Body of pancreas (tissue), 4 donors: Measurements from ENCODE around the gene WDR27. TPM values are rescaled to one million over a fixed set of nuclear protein-coding genes. Genes with fewer than 3 reads are reported as not detected.
"Not testable (repeated sequence)": the region's sequence is repeated elsewhere in the genome, so short reads cannot be mapped to it uniquely, and the experiment has no call there.

ENCODE experiments used
- ATAC-seq: fragments of 150-250 bp; one replicate; pipeline ENCODE4 v1.9.1; 2016
- DNase-seq, 4 donors: peaks; one replicate each; pipeline ENCODE4 v3.0.0-alpha.2; 2019
- H3K27ac ChIP-seq, 4 donors: fragments of 200-600 bp; sonication (generic); 1 replicate in 3 of 4; 2 replicates in 1 of 4; pipeline versions ENCODE4 v1.5.1 to v1.6.1; 2016 to 2019; ENCODE audit warnings: mild to moderate bottlenecking in 1 of 4, mixed read lengths in 1 of 4, moderate library complexity in 1 of 4
- H3K27me3 ChIP-seq, 2 donors: fragments of 200-600 bp; sonication (generic); one replicate each; pipeline ENCODE4 v1.6.0; 2016; ENCODE audit warnings: mild to moderate bottlenecking in 1 of 2
- H3K36me3 ChIP-seq, 2 donors: fragments of 200-600 bp; sonication (generic); replicated peaks in 1 of 2; 2 replicates each; pipeline ENCODE4 v1.5.1; 2016; ENCODE audit warnings: low read depth in 2 of 2; ENCODE audit not compliant: insufficient read depth in 1 of 2
- H3K4me1 ChIP-seq: fragments of 200-600 bp; sonication (generic); one replicate; pipeline ENCODE4 v1.6.0; 2016
- H3K4me3 ChIP-seq, 2 donors: fragments of 200-600 bp; sonication (generic); 1 replicate in 1 of 2; 2 replicates in 1 of 2; pipeline ENCODE4 v1.5.1; 2016 to 2019
- H3K9me3 ChIP-seq, 3 donors: fragments of 200-600 bp; sonication (generic); 1 replicate in 2 of 3; 2 replicates in 1 of 3; pipeline ENCODE4 v1.5.1; 2016
- CTCF ChIP-seq, 7 experiments: fragments of 450-650 bp in 4 of 7; fragments of 200-600 bp in 3 of 7; sonication (generic) in 3 of 7; IDR thresholded peaks; one replicate each; pipeline ENCODE4 v1.5.1; 2016 to 2019; ENCODE audit warnings: antibody characterized with exemption in 7 of 7
- POLR2A ChIP-seq, 3 donors: fragments of 450-650 bp; IDR thresholded peaks; one replicate each; pipeline ENCODE4 v1.6.1; 2016; ENCODE audit warnings: antibody characterized with exemption in 3 of 3, mild to moderate bottlenecking in 2 of 3
- WGBS, 2 donors: methylation state at CpG; one replicate each; pipeline ENCODE4 v1.1.5; 2017; 5-methylcytosine and 5-hydroxymethylcytosine counted together
- intact Hi-C: fragments of 100-400 bp; cut with DNase I; formaldehyde crosslinking; loops from one replicate; pipeline ENCODE4 v1.15.1; 2023
- total RNA-seq, 2 donors: library from RNA; depleted of rRNA; stranded (reverse); fragments of >200 nt; gene quantifications; one replicate each; pipeline ENCODE4 v1.1.0, GENCODE V29; 2016

The WDR27 gene
- total RNA-seq, 2 donors from 2014 or later = 38.2 to 38.7 TPM

GRCh38 chr6:169618526-169619490 lies 83.0 kb downstream of the WDR27 start:
- Histone ChIP-seq H3K36me3 (no peaks in the 10 kb centered on the region), H3K27me3 (no peaks in the 10 kb centered on the region), H3K27ac (no peak overlapping the region), H3K4me3 (no peak overlapping the region), H3K9me3 (no peaks in the 10 kb centered on the region), H3K4me1 (no peaks in the 10 kb centered on the region)
- ATAC-seq (no peak), DNase-seq (no peak)
- no peak for TF ChIP-seq CTCF (IDR thresholded peaks at IDR 0.05)
- no peak for TF ChIP-seq POLR2A (IDR thresholded peaks at IDR 0.05)
- WGBS, 2 donors = 87 to 89% methylated on average over 7 of the region's 7 CpGs
- intact Hi-C loops = no loop called here

GRCh38 chr6:169617562-169617961 lies 84.3 kb downstream of the WDR27 start:
- no peak overlapping the region for H3K4me3 ChIP-seq
- TF ChIP-seq POLR2A (IDR thresholded peaks at IDR 0.05) = no peak
- TF ChIP-seq CTCF (IDR thresholded peaks at IDR 0.05) = no peak
- intact Hi-C loops = no loop called here
- no peak for ATAC-seq
- DNase-seq = no peak
- H3K36me3 ChIP-seq = no peaks in the 10 kb centered on the region
- WGBS, 2 donors = 89 to 90% methylated on average over 7 of the region's 7 CpGs
- no peaks in the 10 kb centered on the region for H3K4me1 ChIP-seq
- no peaks in the 10 kb centered on the region for H3K27me3 ChIP-seq
- H3K27ac ChIP-seq = no peak overlapping the region
- H3K9me3 ChIP-seq = no peaks in the 10 kb centered on the region

GRCh38 chr6:169608609-169609008 lies 93.2 kb downstream of the WDR27 start:
- intact Hi-C loops, H3K4me1 ChIP-seq, H3K9me3 ChIP-seq, H3K27me3 ChIP-seq, DNase-seq, H3K36me3 ChIP-seq, ATAC-seq, H3K4me3 ChIP-seq, H3K27ac ChIP-seq: not testable (repeated sequence)
- WGBS, 2 donors = 92 to 94% methylated on average over 1 to 2 of the region's 2 CpGs

- no peak for ATAC-seq
- 85 to 90% methylated on average over 1 of the region's 1 CpG for WGBS, 2 donors
- Histone ChIP-seq H3K36me3 (no peaks in the 10 kb centered on the region), H3K27me3 (no peaks in the 10 kb centered on the region), H3K4me3 (no peak overlapping the region), H3K9me3 (no peaks in the 10 kb centered on the region), H3K4me1 (no peaks in the 10 kb centered on the region), H3K27ac (no peak overlapping the region)
- intact Hi-C loops = no loop called here
- TF ChIP-seq CTCF (IDR thresholded peaks at IDR 0.05) (no peak), POLR2A (IDR thresholded peaks at IDR 0.05) (no peak)
- no peak for DNase-seq
Observed at GRCh38 chr6:169604076-169604475, 97.8 kb downstream of the WDR27 start.

- 86 to 96% methylated on average over 1 of the region's 1 CpG for WGBS, 2 donors
- H3K9me3 ChIP-seq, H3K27ac ChIP-seq, DNase-seq, H3K27me3 ChIP-seq, ATAC-seq, intact Hi-C loops, H3K4me3 ChIP-seq, H3K4me1 ChIP-seq, H3K36me3 ChIP-seq: not testable (repeated sequence)
Observed at GRCh38 chr6:169601129-169601528, 100.7 kb downstream of the WDR27 start.

GRCh38 chr6:169592558-169592957 lies 109.3 kb downstream of the WDR27 start:
- TF ChIP-seq POLR2A (IDR thresholded peaks at IDR 0.05) (no peak), CTCF (IDR thresholded peaks at IDR 0.05) (no peak)
- WGBS, 2 donors = 81 to 86% methylated on average over 1 of the region's 1 CpG
- no peak overlapping the region for H3K27ac ChIP-seq
- H3K36me3 ChIP-seq = no peaks in the 10 kb centered on the region
- ATAC-seq = no peak
- no peaks in the 10 kb centered on the region for H3K9me3 ChIP-seq
- H3K4me1 ChIP-seq = no peaks in the 10 kb centered on the region
- no peak overlapping the region for H3K4me3 ChIP-seq
- H3K27me3 ChIP-seq = no peaks in the 10 kb centered on the region
- intact Hi-C loops = no loop called here
- no peak for DNase-seq
